Body of pancreas (tissue), 4 donors: Measurements from ENCODE around the gene THADA. TPM values are rescaled to one million over a fixed set of nuclear protein-coding genes. Genes with fewer than 3 reads are reported as not detected.

Experiments
- ATAC-seq: fragments of 150-250 bp; one replicate; pipeline ENCODE4 v1.9.1; 2016
- DNase-seq, 4 donors: peaks; one replicate each; pipeline ENCODE4 v3.0.0-alpha.2; 2019
- H3K27ac ChIP-seq, 4 donors: fragments of 200-600 bp; sonication (generic); 1 replicate in 3 of 4; 2 replicates in 1 of 4; pipeline versions ENCODE4 v1.5.1 to v1.6.1; 2016 to 2019; ENCODE audit warnings: mild to moderate bottlenecking in 1 of 4, mixed read lengths in 1 of 4, moderate library complexity in 1 of 4
- H3K27me3 ChIP-seq, 2 donors: fragments of 200-600 bp; sonication (generic); one replicate each; pipeline ENCODE4 v1.6.0; 2016; ENCODE audit warnings: mild to moderate bottlenecking in 1 of 2
- H3K36me3 ChIP-seq, 2 donors: fragments of 200-600 bp; sonication (generic); replicated peaks in 1 of 2; 2 replicates each; pipeline ENCODE4 v1.5.1; 2016; ENCODE audit warnings: low read depth in 2 of 2; ENCODE audit not compliant: insufficient read depth in 1 of 2
- H3K4me1 ChIP-seq: fragments of 200-600 bp; sonication (generic); one replicate; pipeline ENCODE4 v1.6.0; 2016
- H3K4me3 ChIP-seq, 2 donors: fragments of 200-600 bp; sonication (generic); 1 replicate in 1 of 2; 2 replicates in 1 of 2; pipeline ENCODE4 v1.5.1; 2016 to 2019
- H3K9me3 ChIP-seq, 3 donors: fragments of 200-600 bp; sonication (generic); 1 replicate in 2 of 3; 2 replicates in 1 of 3; pipeline ENCODE4 v1.5.1; 2016
- CTCF ChIP-seq, 7 experiments: fragments of 450-650 bp in 4 of 7; fragments of 200-600 bp in 3 of 7; sonication (generic) in 3 of 7; IDR thresholded peaks; one replicate each; pipeline ENCODE4 v1.5.1; 2016 to 2019; ENCODE audit warnings: antibody characterized with exemption in 7 of 7
- POLR2A ChIP-seq, 3 donors: fragments of 450-650 bp; IDR thresholded peaks; one replicate each; pipeline ENCODE4 v1.6.1; 2016; ENCODE audit warnings: antibody characterized with exemption in 3 of 3, mild to moderate bottlenecking in 2 of 3
- WGBS, 2 donors: methylation state at CpG; one replicate each; pipeline ENCODE4 v1.1.5; 2017; 5-methylcytosine and 5-hydroxymethylcytosine counted together
- intact Hi-C: fragments of 100-400 bp; cut with DNase I; formaldehyde crosslinking; loops from one replicate; pipeline ENCODE4 v1.15.1; 2023
- total RNA-seq, 2 donors: library from RNA; depleted of rRNA; stranded (reverse); fragments of >200 nt; gene quantifications; one replicate each; pipeline ENCODE4 v1.1.0, GENCODE V29; 2016

The THADA gene
- total RNA-seq, 2 donors from 2014 or later, result 27.5 to 41.9 TPM

DNA sequence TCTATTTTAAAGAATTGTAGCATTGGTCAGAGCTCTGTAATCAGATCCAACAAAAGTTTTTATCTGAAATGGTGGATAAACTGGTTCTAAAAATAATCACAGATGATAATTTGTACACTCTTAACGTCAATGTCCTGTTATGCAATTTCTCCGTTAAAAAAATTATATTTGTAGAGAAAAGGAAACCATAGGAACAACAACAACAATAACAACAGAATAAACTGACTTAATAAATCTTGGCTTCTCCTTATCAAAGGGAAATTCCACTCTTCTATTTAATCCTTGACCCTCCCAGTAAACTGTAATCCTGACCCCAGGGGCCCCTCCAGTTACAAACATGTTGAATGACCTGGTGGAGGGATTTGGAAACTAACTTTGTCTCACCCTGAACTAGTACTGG is 290.8 kb downstream of the THADA start:
- intact Hi-C loops, result no loop called here
- TF ChIP-seq CTCF (IDR thresholded peaks at IDR 0.05) (no peak), POLR2A (IDR thresholded peaks at IDR 0.05) (no peak)

GRCh38 chr2:43303889-43304288 is 291.9 kb downstream of the THADA start:
- H3K4me1 ChIP-seq, result peaks cover 43% of the 10 kb centered on the region
- no peaks in the 10 kb centered on the region for H3K9me3 ChIP-seq
- WGBS, 2 donors, result 85 to 95% methylated on average over 3 of the region's 3 CpGs
- TF ChIP-seq POLR2A (IDR thresholded peaks at IDR 0.05) (no peak), CTCF (IDR thresholded peaks at IDR 0.05) (no peak)
- no peaks in the 10 kb centered on the region for H3K36me3 ChIP-seq
- intact Hi-C loops, result no loop called here
- ATAC-seq (no peak), DNase-seq (no peak)
- H3K4me3 ChIP-seq, result no peak overlapping the region
- no peaks in the 10 kb centered on the region for H3K27me3 ChIP-seq
- H3K27ac ChIP-seq, result no peak overlapping the region

More for the DNA sequence above, 290.8 kb downstream of the THADA start:
- Histone ChIP-seq H3K4me3 (no peak overlapping the region), H3K4me1 (peaks cover 43% of the 10 kb centered on the region), H3K9me3 (no peaks in the 10 kb centered on the region), H3K27ac (peak overlapping the region in 3 of 4 donors; percentile 7 to 67 (median 44)), H3K36me3 (no peaks in the 10 kb centered on the region), H3K27me3 (no peaks in the 10 kb centered on the region)
- DNase-seq (no peak), ATAC-seq (peak; percentile 61)
- 0 to 3% methylated on average over 2 of the region's 2 CpGs for WGBS, 2 donors

- H3K27me3 ChIP-seq, result no peaks in the 10 kb centered on the region
- H3K36me3 ChIP-seq, result no peaks in the 10 kb centered on the region
- DNase-seq, result no peak
- H3K4me3 ChIP-seq, result no peak overlapping the region
- TF ChIP-seq CTCF (IDR thresholded peaks at IDR 0.05), result no peak
- H3K4me1 ChIP-seq, result peaks cover 43% of the 10 kb centered on the region
- H3K27ac ChIP-seq, result peak overlapping the region in 1 of 4 donors; percentile 17
- intact Hi-C loops, result no loop called here
- no peak for ATAC-seq
- no peaks in the 10 kb centered on the region for H3K9me3 ChIP-seq
These were observed 292.8 kb downstream of the THADA start for GRCh38 chr2:43302961-43303494.

DNA sequence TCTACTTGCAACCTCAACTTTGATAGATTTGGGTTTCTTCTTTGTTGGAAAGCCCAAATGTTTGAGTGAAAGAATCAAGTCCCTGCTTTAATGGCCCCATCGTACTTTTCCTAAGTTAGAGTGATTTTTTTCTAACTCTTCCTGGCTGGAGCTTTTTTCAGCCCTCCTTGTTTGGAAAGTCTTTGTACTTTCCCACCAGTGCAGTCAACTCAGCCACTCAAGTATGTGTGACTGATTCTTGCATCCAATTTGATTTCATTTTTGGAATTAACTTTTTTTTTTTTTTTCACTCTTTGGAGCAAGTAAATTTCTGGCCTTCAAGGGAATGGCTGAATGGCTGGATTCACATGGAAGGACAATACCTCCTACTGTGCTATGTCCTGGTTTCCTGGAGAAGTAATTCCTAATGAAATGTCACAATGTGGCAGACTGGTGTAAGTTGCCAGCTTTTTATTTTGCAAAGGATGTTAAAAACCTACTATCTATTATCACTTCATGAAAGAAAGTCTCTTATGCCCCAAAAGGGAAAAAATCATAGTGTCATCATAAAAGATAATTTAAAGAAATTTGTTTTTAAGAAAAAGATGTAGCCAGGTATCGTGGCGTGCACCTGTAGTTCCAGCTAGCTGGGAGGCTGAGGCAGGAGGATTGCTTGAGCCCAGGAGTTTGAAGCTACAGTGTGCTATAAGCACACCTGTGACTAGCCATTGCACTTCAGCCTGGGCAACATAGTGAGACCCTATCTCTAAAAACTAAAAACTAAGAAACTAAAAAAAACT is 293.5 kb downstream of the THADA start:
- ATAC-seq (no peak), DNase-seq (no peak)
- WGBS, 2 donors, result 89 to 92% methylated on average over 3 of the region's 3 CpGs
- no peak overlapping the region for H3K4me3 ChIP-seq
- H3K9me3 ChIP-seq, result no peaks in the 10 kb centered on the region
- H3K27ac ChIP-seq, result peak overlapping the region in 1 of 4 donors; percentile 17
- H3K27me3 ChIP-seq, result no peaks in the 10 kb centered on the region
- no peaks in the 10 kb centered on the region for H3K36me3 ChIP-seq
- peaks cover 43% of the 10 kb centered on the region for H3K4me1 ChIP-seq
- intact Hi-C loops, result no loop called here
- TF ChIP-seq POLR2A (IDR thresholded peaks at IDR 0.05), result no peak
- no peak for TF ChIP-seq CTCF (IDR thresholded peaks at IDR 0.05)
